Astrocyte of the cerebellum (primary cell): ENCODE measurements around the gene NKAIN4.

Experiments
- DNase-seq: peaks from one replicate; pipeline ENCODE4 v3.0.0-alpha.2; 2011; ENCODE audit warnings: low read depth
- H3K4me3 ChIP-seq: 2 replicates; pipeline ENCODE4 v1.5.1; 2011; ENCODE audit warnings: mild to moderate bottlenecking, low read depth, low read length, moderate library complexity
- in situ Hi-C: cut with HindIII; loops from 2 replicates; pipeline ENCODE4 v1.10.0; 2017; ENCODE audit warnings: low sequenced_read_pairs
- TF ChIP-seq, protein P1 (sequence below): IDR thresholded peaks from 2 replicates; pipeline ENCODE4 v1.5.1; 2012; ENCODE audit warnings: low read length, low read depth, moderate library complexity, mild to moderate bottlenecking; ENCODE audit errors: missing control alignments

Gene NKAIN4

DNA sequence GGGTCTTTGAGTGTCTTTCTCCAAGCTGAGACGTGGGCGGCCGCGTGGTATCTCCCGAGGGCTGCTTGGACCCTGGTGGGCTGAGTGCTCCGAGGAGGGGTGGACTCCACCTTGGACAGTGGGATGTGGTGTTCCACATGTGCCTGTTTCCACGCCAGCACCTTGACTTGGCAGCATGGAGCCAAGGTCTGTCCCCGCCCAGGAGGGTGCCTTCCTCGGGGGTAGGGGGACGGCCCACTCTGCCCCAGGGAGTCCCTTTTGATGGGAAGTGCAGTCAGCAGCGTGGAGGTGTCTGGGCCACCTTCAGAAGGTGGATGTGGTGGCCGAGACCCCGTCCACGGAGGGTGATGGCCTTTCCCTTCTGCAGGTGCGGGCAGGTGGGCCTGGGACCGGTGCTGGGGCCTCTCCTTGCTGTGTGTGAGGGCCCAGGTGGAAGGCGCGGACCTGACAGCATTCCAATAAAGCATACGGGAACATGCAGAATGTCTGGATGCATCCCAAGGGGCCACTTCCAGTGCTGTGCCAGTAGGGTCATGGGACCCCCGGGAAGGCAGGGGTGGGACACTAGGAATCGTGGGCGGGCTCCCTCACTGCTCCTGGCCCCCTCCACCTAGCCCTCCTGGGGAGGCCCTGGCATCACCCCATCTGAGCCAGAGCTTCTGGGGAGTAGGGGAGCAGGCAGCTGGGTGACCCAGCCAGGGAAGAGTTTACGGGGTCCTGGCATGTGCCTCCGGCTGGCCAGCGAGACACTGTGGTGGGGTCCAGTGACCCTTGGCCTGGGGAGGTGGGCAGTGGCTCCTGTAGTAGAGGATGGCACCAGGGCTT lies 35.3 kb upstream of the NKAIN4 start:
- H3K4me3 ChIP-seq, result no peak overlapping the region
- no peak for DNase-seq
- TF ChIP-seq, protein P1, sequence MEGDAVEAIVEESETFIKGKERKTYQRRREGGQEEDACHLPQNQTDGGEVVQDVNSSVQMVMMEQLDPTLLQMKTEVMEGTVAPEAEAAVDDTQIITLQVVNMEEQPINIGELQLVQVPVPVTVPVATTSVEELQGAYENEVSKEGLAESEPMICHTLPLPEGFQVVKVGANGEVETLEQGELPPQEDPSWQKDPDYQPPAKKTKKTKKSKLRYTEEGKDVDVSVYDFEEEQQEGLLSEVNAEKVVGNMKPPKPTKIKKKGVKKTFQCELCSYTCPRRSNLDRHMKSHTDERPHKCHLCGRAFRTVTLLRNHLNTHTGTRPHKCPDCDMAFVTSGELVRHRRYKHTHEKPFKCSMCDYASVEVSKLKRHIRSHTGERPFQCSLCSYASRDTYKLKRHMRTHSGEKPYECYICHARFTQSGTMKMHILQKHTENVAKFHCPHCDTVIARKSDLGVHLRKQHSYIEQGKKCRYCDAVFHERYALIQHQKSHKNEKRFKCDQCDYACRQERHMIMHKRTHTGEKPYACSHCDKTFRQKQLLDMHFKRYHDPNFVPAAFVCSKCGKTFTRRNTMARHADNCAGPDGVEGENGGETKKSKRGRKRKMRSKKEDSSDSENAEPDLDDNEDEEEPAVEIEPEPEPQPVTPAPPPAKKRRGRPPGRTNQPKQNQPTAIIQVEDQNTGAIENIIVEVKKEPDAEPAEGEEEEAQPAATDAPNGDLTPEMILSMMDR, result no peak
- in situ Hi-C loops, result loop anchor here (10.0 kb wide), 1 partner anchor 185 kb away; the partner anchor contains the start of gene KCNQ2

DNA sequence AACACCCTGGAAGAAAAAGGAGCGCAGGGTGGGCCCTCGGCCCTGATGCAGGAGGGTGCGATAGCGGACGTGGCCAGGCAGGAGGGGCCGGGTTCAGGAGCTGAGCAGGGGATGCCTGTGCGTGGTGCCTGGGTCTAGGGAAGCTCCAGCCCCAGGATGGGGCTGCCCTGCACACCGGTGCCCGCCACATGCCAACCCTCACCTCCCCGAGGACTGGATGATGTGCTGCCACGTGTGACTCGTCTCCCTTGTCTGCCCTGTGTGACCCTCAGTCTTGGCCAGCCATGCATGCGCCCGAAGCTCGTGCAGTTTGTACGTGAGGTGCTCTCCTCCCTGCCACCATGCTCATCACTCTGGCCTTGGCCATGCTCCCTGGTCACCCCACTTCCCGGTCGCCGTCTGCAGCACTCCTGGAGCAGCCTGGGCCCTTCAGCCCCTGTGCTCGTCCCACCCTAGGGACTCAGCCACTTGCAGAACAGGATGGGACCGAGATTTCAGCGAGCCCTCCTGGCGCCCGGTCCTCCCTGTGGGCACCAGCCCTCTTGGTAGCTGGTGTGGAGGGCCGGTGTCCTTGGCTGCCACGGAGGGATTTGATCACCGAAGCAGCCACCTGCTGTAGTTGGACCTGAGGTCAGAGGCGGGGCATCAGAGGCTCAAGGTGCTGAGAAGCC lies 34.5 kb upstream of the NKAIN4 start:
- DNase-seq, result no peak
- TF ChIP-seq, protein P1, result no peak
- in situ Hi-C loops, result no loop called here
- H3K4me3 ChIP-seq, result no peak overlapping the region

DNA sequence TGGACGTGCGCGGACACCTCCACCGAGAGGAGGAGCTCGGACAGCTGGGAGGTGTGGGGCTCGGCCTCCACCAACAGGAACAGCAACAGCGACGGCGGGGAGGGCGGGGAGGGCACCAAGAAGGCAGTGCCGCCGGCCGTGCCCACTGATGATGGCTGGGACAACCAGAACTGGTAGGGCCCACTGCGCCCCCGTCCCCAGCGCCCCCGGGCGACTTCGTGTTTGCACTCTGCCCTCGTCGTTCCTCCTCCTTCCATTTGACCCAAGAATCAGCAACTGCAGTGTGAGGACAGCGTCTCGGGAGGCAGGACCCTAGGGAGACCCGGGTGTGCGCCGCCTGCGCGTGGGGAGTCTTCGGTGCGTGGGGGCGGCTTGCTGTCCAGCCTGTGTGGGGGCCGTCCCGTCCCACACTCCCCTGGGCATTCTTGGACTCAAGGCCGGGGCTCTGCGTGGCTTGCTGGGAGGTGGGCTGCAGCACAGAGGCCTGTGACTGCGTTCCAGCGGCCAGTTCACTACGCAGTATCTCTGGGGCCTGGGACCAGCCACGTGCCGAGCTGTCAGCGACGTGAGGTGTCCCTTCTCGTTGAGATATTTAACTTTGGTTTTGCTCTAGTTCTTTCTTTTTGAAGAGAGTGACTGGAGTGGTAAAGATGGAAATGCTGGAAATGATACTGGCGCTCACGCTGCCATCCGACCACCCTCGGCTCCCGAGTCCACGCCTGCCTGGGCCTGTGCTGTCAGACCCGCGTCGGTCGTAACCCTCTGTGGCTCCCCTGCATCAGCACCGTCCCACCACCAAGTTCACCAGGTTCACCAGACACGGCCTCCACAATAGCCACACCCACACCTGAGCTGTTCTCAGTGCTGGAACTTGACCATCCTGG lies 33.7 kb upstream of the NKAIN4 start:
- TF ChIP-seq, protein P1, result no peak
- no peak overlapping the region for H3K4me3 ChIP-seq
- in situ Hi-C loops, result no loop called here
- no peak for DNase-seq

DNA sequence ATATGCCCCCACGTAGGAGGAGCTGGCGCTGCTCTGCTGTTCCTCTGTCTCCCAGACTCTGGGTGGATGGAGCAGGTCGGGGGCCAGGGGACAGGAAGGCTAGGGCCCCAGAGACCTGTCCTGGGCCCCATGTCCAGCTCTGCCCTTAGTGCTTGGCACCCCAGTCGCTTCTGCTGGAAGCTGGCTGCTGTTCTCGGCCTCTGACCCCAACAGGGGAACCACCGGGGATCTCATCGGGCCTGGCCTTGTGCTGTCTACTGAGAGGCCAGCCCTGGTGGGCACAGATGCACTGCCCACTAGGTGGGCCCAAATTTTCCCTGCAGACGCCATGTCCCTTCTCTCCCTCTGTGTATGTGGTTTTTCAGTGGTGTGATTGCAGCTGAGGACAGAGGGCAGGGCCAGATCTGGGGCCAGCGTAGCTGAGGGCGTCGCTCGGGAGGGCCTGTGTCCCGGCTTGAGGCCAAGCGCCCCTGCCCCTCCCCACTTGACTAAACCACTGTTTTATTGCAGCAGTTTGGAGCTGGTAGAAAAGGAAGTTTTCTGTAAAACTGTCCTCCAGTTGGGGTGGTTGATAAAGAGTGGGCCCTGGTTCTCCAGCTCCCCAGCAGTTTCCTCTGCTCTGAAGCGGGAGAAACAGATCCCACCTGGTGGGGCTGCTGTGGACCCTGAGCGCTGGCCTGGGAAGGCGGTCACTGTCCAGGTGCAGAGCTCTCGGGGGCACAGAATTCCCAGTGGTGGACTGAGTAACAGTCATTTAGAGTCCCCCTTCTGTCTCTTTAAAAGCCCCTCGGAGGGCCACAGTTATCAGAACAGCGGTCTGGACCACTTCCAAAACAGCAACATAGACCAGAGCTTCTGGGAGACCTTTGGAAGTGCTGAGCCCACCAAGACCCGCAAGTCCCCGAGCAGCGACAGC lies 32.8 kb upstream of the NKAIN4 start:
- in situ Hi-C loops, result no loop called here
- TF ChIP-seq, protein P1, result no peak
- no peak for DNase-seq
- H3K4me3 ChIP-seq, result no peak overlapping the region

DNA sequence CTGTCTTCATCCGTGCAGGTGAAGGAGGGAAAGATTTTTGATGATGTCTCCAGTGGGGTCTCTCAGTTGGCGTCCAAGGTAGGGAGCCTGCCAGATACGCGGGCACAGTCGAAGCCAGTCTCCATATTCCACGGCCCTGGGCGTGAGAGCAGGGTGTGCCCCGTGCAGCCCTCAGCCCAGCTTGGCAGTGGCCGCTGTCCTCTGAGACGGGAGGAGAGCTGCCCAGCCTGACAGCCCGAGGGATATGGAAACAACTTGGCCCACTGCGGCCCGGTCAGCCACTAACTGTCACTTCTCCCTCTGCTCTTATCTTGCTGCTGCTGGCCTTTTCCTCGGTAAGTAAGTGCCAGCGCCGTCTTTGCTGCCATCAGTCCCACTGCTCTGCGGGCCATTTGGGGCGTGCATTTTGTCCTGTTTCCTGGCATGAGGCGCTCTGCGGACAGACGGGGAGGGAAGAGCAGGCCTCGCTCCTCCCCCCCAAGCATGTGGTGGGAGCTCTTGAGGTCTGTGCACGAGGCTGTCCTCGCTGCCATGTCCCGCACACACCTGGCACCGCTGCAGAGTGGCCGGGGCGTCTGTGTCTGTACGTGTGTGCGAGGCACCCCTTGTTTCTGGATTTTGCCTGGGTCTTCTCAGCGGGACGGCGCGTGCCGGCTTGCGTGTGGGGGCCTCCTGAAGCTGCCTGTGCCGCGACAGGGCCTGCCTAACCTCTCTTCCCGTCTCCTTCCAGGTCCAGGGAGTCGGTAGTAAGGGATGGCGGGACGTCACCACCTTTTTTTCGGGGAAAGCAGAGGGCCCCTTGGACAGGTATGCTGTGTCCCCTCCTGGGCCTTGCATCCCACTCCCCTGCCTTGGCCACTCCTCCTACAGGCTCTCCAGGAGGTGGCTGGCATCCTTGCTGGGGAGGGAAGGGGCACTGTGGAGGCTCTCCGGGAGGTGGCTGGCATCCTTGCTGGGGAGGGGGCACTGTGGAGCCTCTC lies 31.7 kb upstream of the NKAIN4 start:
- no peak overlapping the region for H3K4me3 ChIP-seq
- DNase-seq, result no peak
- TF ChIP-seq, protein P1, result no peak
- in situ Hi-C loops, result no loop called here
